Fibroblast of villous mesenchyme (primary cell): ENCODE data around the gene NDUFAF3. TPM values are rescaled to one million over a fixed set of nuclear protein-coding genes. Genes with fewer than 3 reads are reported as not detected.
A peak's percentile ranks its signal among the peaks of the same experiment; 100 is the strongest.

Experiments used
- DNase-seq: peaks from one replicate; pipeline ENCODE4 v3.0.0-alpha.2; 2010; ENCODE audit warnings: low read depth
- H3K4me3 ChIP-seq: 2 replicates; pipeline ENCODE4 v1.5.1; 2011; ENCODE audit warnings: low read depth, mild to moderate bottlenecking, low read length
- CTCF ChIP-seq: IDR thresholded peaks from 2 replicates; pipeline ENCODE4 v1.5.1; 2012; ENCODE audit warnings: low read depth, mild to moderate bottlenecking, low read length; ENCODE audit not compliant: insufficient read depth
- total RNA-seq: library from RNA; depleted of rRNA; stranded (reverse); fragments of >200 nt; gene quantifications from 2 replicates; pipeline ENCODE4 v1.2.3, GENCODE V29; 2012

Gene NDUFAF3
- total RNA-seq, 1 donor: 39.3 TPM

- no peak for DNase-seq
Measured at GRCh38 chr3:48991851-48992545, 29.9 kb upstream of the NDUFAF3 start.

GRCh38 chr3:48993834-48994233 lies 28.1 kb upstream of the NDUFAF3 start:
- no peak overlapping the region for H3K4me3 ChIP-seq
- TF ChIP-seq CTCF: no peak
- no peak for DNase-seq

More at GRCh38 chr3:48991851-48992545, 29.9 kb upstream of the NDUFAF3 start:
- no peak for TF ChIP-seq CTCF
- peak overlapping the region; percentile 79 for H3K4me3 ChIP-seq

GRCh38 chr3:48996640-48997039 lies 25.3 kb upstream of the NDUFAF3 start:
- DNase-seq: no peak
- H3K4me3 ChIP-seq: no peak overlapping the region
- no peak for TF ChIP-seq CTCF

GRCh38 chr3:48997102-48997635 lies 24.8 kb upstream of the NDUFAF3 start:
- TF ChIP-seq CTCF: no peak
- H3K4me3 ChIP-seq: no peak overlapping the region

GRCh38 chr3:48997714-48998637 lies 23.9 kb upstream of the NDUFAF3 start:
- no peak for DNase-seq
- no peak for TF ChIP-seq CTCF
- no peak overlapping the region for H3K4me3 ChIP-seq

More at GRCh38 chr3:48997102-48997635, 24.8 kb upstream of the NDUFAF3 start:
- DNase-seq: no peak

GRCh38 chr3:48999085-48999858 lies 22.6 kb upstream of the NDUFAF3 start:
- TF ChIP-seq CTCF: no peak
- no peak overlapping the region for H3K4me3 ChIP-seq
- no peak for DNase-seq
